VCaP (cell line): ENCODE data around the gene CBFA2T3.
A peak's percentile ranks its signal among the peaks of the same experiment; 100 is the strongest.

Experiments used
- H3K27ac ChIP-seq: fragments of 450-650 bp; 2 replicates; pipeline ENCODE4 v1.5.1; 2017
- CTCF ChIP-seq: fragments of 450-650 bp; conservative IDR thresholded peaks from 2 replicates; pipeline ENCODE4 v1.5.1; 2017; ENCODE audit warnings: mild to moderate bottlenecking, moderate library complexity

Gene CBFA2T3

GRCh38 chr16:88945473-88945872, 31.5 kb downstream of the CBFA2T3 start:
- H3K27ac ChIP-seq, result no peak overlapping the region
- TF ChIP-seq CTCF, result no peak

- no peak for TF ChIP-seq CTCF
Observed at GRCh38 chr16:88943741-88944140, 33.3 kb downstream of the CBFA2T3 start.

GRCh38 chr16:88943131-88943664, 33.8 kb downstream of the CBFA2T3 start:
- no peak for TF ChIP-seq CTCF
- no peak overlapping the region for H3K27ac ChIP-seq

More at GRCh38 chr16:88943741-88944140, 33.3 kb downstream of the CBFA2T3 start:
- no peak overlapping the region for H3K27ac ChIP-seq

- TF ChIP-seq CTCF, result peak; percentile 65
- no peak overlapping the region for H3K27ac ChIP-seq
Observed at GRCh38 chr16:88941913-88942909, 34.8 kb downstream of the CBFA2T3 start.

GRCh38 chr16:88940862-88941817, 35.9 kb downstream of the CBFA2T3 start:
- no peak for TF ChIP-seq CTCF

GRCh38 chr16:88939972-88940861, 36.8 kb downstream of the CBFA2T3 start:
- no peak for TF ChIP-seq CTCF
- H3K27ac ChIP-seq, result no peak overlapping the region

More at GRCh38 chr16:88940862-88941817, 35.9 kb downstream of the CBFA2T3 start:
- H3K27ac ChIP-seq, result no peak overlapping the region
